ENCODE results near the gene ADORA2B.
A peak's percentile ranks its signal among the peaks of the same experiment; 100 is the strongest.
"Not testable (repeated sequence)": the region's sequence is repeated elsewhere in the genome, so short reads cannot be mapped to it uniquely, and the experiment has no call there.

The ADORA2B gene

GRCh38 chr17:15922586-15922985, 22.3 kb upstream of the ADORA2B start:
- DNase-seq (ENCODE audit: low read depth in 2 of 2) = no peak

DNA sequence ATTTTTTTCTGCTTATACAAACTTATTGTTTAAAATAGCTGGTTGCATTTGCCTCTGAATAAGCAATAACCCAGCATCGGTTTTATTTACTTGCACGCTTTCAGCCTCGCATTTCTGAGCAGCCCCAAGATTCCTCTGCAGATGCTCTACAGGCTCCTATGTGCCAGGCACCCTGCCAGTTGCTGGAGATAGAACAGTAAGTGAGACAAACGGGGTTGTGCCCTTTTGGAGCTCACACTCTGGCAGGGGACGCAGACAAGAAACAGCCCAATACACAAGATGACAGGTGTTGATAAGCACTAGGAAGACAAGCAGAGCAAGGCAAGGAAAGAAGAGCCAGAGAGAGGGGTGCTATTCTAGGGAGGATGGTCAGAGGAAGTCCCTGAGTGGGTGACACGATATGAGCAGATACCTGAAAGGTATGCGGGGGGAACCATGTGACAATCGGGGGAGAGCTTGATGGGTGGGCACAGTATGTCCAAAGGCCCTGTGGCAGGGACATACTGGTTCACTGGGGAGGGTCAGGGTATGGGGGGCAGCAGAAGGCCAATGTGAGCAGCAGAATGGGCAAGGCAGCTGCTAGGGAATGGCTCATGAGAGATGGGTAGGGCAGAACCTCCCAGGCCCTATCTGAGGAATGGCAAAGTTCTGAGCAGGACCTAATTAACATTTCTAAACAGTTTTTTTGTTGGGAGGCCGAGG, 18.7 kb upstream of the ADORA2B start:
- DNase-seq (ENCODE audit: low read depth in 2 of 2) = no peak

DNA sequence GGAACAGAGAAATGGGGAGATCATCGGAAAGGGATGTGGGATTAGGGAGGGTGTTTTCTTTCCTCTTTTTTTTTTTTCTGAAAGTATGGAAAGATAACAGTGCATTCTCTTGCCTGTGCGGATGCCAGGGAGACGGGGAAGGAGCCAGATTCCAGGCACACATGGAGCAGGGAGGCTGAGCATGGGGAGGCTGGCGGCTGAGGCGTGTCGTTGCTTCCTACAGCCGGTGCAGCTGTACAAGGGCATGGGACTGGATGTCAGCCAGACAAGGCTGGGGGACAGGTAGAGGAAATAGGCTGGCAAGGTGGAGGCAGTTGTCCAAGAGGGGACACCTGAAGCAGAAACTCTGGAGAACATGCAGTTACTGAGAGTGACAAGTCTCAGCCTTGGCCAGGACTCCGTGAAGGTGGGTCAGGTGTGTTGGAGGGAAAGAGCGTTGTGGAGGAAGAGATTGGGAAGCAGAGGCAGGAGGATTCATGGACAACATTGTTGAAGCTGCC, 16.6 kb upstream of the ADORA2B start:
- DNase-seq (ENCODE audit: low read depth in 2 of 2) = no peak

DNA sequence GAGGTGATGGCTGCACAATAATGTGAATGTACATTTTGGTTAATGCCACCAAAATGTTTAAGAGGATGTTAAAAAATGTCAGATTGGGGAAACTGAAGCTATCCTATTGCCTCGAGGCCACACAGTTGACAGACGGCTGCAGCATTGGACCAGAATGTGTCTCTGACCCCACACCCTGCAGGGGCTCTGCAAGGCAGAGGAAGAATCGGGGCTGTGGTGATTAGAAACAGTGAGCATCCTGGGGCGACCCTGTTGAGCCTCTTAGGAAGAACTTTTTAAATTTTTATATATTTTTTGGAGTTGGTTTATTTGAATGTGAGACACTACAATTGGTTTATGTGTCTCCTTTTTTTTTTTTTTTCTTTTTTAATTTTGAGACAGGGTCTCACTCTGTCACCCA, 15.0 kb upstream of the ADORA2B start:
- no peak for DNase-seq (ENCODE audit: low read depth in 2 of 2)

- no peak for DNase-seq (ENCODE audit: low read depth in 2 of 2)
Observed at GRCh38 chr17:15930426-15930825, 14.5 kb upstream of the ADORA2B start.

DNA sequence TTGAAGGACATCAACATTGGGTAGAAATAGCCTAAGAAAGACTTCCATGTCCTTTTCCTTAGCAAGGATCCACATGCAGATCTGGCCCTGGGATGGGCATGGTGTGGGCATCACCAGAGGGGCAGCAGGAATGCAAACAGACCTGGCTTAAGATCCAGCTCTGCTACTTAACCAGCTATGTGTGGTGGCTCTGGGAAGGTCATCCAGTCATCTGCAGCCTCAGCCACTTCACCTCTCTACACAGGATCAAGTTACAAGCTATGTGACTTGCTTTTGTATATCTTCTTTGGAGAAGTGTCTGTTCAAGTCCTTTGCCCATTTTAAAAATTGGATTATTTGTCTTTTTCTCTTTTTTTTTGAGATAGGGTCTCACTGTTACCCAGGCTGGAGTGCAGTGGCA, 13.5 kb upstream of the ADORA2B start:
- DNase-seq (ENCODE audit: low read depth in 2 of 2) = no peak

GRCh38 chr17:15934866-15935265, 10.1 kb upstream of the ADORA2B start:
- no peak for DNase-seq (ENCODE audit: low read depth in 2 of 2)

DNA sequence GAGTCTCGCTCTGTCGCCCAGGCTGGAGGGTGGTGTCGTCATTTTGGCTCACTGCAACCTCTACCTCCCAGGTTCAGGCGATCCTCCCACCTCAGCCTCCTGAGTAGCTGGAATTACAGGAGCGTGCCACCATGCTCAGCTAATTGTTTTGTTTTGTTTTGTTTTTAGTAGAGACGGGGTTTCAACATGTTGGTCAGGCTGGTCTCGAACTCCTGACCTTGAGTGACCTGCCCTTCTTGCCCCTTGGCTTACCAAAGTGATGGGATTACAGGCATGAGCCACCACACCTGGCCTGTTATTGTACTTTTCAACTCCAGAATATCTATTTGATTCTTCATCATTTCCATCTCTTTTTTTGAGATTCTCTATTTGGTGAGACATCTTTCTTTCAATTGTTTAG, 9.0 kb upstream of the ADORA2B start:
- DNase-seq (ENCODE audit: low read depth in 2 of 2) = no peak

- not testable (repeated sequence) for DNase-seq (ENCODE audit: low read depth in 2 of 2)
Observed at GRCh38 chr17:15936481-15936880, 8.4 kb upstream of the ADORA2B start.

GRCh38 chr17:15941781-15942180, 3.1 kb upstream of the ADORA2B start:
- DNase-seq (ENCODE audit: low read depth in 2 of 2) = no peak

- DNase-seq (ENCODE audit: low read depth in 2 of 2) = no peak
Observed at GRCh38 chr17:15942207-15942833, 2.6 kb upstream of the ADORA2B start.

- DNase-seq (ENCODE audit: low read depth in 2 of 2) = no peak
Observed at GRCh38 chr17:15943971-15944758, 765 bp upstream of the ADORA2B start.

GRCh38 chr17:15945527-15946191, 729 bp downstream of the ADORA2B start:
- peak in 1 of 2 experiments; percentile 12 for DNase-seq (ENCODE audit: low read depth in 2 of 2)

DNA sequence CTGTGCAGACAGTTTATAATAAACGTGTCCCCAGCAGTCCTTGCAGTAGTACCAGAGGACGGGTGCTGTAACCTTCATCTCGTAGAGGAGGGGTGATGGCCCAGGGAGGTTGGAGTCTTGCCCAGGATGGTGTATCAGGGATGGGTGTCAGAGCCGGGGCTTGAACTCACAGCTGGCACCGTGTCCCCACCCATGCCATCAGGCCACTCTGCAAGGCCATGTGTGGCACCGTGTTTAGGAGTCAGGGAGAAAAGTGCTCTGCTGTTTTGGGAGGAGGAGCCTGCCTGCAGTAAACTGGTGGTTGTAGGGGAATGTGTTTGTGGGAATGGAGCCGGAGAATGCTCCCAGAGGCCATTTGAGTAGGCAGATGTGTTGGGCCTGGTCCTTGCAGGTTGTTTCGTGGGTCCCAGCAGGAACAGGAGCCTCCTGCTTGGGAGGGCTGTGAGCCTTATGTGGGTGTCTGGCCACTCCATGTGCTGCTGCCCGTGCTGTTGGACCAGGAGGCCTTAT, 1.7 kb downstream of the ADORA2B start:
- DNase-seq (ENCODE audit: low read depth in 2 of 2) = no peak

DNA sequence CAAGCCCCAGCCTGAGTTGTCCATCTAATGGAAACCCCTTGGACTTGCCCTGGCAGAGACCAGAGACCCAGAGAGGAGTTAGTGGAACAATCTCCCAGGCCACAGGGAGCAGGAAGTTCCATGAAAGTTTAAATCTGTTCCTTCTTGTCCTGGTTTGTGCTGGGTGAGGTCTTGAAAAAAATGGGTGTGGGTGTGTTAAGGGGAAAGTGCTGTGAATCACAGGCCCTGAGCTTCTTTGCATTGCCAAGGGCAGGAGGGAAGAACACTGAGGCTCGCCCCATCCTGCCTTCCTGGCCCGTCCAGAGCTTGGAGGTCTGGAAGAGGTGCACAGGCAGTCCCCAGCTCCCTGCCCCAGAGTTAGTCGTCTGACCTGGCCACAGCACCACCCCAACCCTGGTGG, 2.3 kb downstream of the ADORA2B start:
- no peak for DNase-seq (ENCODE audit: low read depth in 2 of 2)

- no peak for DNase-seq (ENCODE audit: low read depth in 2 of 2)
Observed at GRCh38 chr17:15947976-15948752, 3.2 kb downstream of the ADORA2B start.

DNA sequence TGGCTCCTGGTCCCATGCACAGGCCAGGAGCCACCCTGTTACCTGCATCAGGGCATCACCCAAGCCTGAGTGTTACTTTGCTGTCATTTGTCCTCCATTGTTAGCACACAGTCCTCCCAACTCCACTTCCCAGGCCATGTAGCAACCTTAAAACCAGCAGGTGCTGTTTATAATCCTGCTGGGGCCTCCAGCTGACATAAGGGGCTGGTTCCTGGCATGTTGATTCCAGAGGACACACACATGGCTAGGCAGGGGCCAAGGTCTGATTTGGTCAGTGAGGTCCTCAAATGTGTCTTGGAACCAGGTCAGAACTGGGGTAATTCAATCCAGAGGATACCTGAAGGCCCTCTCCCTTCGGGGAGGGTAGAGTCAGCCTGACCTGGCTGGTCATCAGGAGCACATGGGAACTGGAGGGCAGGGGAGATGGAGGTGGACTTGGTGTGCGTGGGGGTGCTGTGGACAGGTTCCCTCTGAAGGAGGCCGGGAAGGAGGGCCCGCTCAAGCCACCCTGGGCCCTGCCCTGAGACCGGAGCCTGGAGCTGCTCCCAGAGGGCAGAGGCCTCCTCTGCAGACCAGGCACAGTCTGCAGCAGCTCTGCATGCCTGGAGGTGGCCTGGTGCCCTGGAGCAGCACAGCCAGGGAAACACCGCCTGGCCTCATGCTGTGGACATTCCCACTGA, 6.6 kb downstream of the ADORA2B start:
- no peak for DNase-seq (ENCODE audit: low read depth in 2 of 2)

DNA sequence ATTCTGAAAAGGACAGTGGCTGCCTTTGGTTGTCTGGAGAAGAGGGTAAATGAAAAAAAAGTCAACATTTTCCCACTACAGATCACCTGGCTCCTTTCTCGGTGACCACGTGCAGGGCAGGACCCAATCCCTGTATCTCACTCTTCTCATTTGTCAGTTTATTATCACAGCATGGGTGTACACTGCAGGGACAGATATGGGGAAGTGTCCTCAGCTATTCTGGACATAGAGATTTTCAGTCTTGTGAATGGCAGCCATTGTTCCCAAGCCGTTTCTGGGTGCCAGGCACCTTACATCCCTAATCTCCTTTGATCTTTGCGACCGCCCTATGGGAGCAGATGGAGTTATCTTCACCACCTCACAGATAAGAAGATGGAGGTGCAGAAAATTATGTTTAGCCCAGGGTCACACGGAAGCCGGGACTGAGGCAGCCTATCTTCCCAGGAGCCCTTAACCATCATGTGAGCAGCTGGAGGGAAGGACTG, 7.2 kb downstream of the ADORA2B start:
- DNase-seq (ENCODE audit: low read depth in 2 of 2) = no peak

- DNase-seq (ENCODE audit: low read depth in 2 of 2) = no peak
Observed at GRCh38 chr17:15952916-15953790, 8.2 kb downstream of the ADORA2B start.

Measured in stimulated activated CD4-positive, alpha-beta T cell treated with anti-CD3 and anti-CD28 coated beads, Interleukin-12 subunit alpha, Interleukin-12 subunit beta, amount 100 ng/mL, for 24 hours (primary cell).